Stimulated activated CD4-positive, alpha-beta T cell treated with anti-CD3 and anti-CD28 coated beads, Interleukin-1b, Interleukin-23, amount 100 ng/mL, for 1 hour (primary cell): Measurements from ENCODE around the gene HK1.
"Not testable (repeated sequence)": the region's sequence is repeated elsewhere in the genome, so short reads cannot be mapped to it uniquely, and the experiment has no call there.

ENCODE experiments used
- DNase-seq, 2 donors: peaks; one replicate each; pipeline ENCODE4 v3.0.0-alpha.2; 2020; ENCODE audit warnings: low read depth in 2 of 2

HK1 gene

GRCh38 chr10:69278446-69278963, at the start of gene HK1:
Gene HK1, plus strand, starts transcription at chr10:69278496.
- no peak for DNase-seq

GRCh38 chr10:69229616-69229916, 48.7 kb upstream of the HK1 start:
- no peak for DNase-seq

GRCh38 chr10:69230128-69230527, 48.2 kb upstream of the HK1 start:
- no peak for DNase-seq

- DNase-seq = no peak
Measured at GRCh38 chr10:69232252-69232651, 46.0 kb upstream of the HK1 start.

GRCh38 chr10:69232736-69233480, 45.4 kb upstream of the HK1 start:
- DNase-seq = no peak

GRCh38 chr10:69234447-69234846, 43.8 kb upstream of the HK1 start:
- no peak for DNase-seq

GRCh38 chr10:69237528-69238159, 40.7 kb upstream of the HK1 start:
- peak; percentile 71 to 85 for DNase-seq

GRCh38 chr10:69239136-69239535, 39.2 kb upstream of the HK1 start:
- DNase-seq = no peak

GRCh38 chr10:69239816-69240434, 38.4 kb upstream of the HK1 start:
- DNase-seq = no peak

GRCh38 chr10:69240455-69240854, 37.8 kb upstream of the HK1 start:
- DNase-seq = no peak

- no peak for DNase-seq
Measured at GRCh38 chr10:69241575-69241974, 36.7 kb upstream of the HK1 start.

GRCh38 chr10:69242040-69242851, 36.0 kb upstream of the HK1 start:
- no peak for DNase-seq

GRCh38 chr10:69242852-69243212, 35.5 kb upstream of the HK1 start:
- DNase-seq = no peak

- DNase-seq = no peak
Measured at GRCh38 chr10:69243817-69244216, 34.5 kb upstream of the HK1 start.

- no peak for DNase-seq
Measured at GRCh38 chr10:69246036-69246435, 32.3 kb upstream of the HK1 start.

GRCh38 chr10:69246581-69247312, 31.5 kb upstream of the HK1 start:
- no peak for DNase-seq

- no peak for DNase-seq
Measured at GRCh38 chr10:69247313-69247710, 31.0 kb upstream of the HK1 start.

- DNase-seq = no peak
Measured at GRCh38 chr10:69248117-69248730, 30.1 kb upstream of the HK1 start.

GRCh38 chr10:69250041-69250440, 28.3 kb upstream of the HK1 start:
- no peak for DNase-seq

GRCh38 chr10:69251417-69251816, 26.9 kb upstream of the HK1 start:
- not testable (repeated sequence) for DNase-seq

- no peak for DNase-seq
Measured at GRCh38 chr10:69253171-69253570, 25.1 kb upstream of the HK1 start.
